NCI-H2171 (cell line): ENCODE data around the gene KRTAP25-1.

Experiments
- DNase-seq: peaks from one replicate; lab custom pipeline; 2025; lab: John Stamatoyannopoulos, UW

KRTAP25-1 gene

DNA sequence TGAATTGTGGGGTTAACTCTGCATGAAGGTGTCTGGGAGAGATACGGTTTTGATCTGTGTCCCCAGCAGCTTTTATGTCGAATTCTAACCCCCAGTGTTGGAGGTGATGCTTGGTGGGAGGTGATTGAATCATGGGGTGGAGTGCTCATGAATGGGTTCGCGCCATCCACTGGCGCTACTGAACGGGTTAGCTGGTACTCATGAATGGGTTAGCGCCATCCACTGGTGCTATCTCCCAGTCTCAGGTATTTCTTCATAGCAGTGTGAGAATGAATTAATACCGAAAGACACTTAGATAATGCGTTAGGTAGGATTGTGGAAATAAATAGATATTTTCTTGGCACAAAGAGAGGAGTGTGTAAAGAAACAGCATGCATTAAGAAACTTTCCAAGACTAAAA lies 40.5 kb downstream of the KRTAP25-1 start:
- no peak for DNase-seq

- DNase-seq: no peak
These were observed 44.3 kb downstream of the KRTAP25-1 start for GRCh38 chr21:30245061-30245460.

DNA sequence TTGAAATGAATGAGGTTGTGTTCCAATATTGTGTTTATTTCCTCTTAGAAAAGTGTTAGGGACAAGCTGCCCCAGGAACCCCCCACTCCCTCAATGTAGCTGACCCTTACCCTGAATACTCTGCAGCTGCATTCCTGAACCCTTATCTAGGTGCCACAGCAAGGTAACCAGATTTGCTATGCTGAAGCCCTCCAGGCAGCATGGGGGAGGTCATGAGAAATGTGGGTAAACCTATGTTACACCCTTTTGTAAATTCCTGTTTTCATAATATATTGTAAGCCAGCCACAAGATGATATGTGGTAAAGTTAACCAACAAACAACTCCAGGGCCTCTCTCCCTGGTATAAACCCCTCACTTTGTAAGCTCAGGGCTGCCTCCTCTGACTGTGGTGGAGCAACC lies 45.6 kb downstream of the KRTAP25-1 start:
- no peak for DNase-seq

GRCh38 chr21:30240661-30241060 lies 48.7 kb downstream of the KRTAP25-1 start:
- DNase-seq: no peak
